Mesenchymal stem cell (in vitro differentiated cells and primary cell): Measurements from ENCODE around the gene DBET.
"Not testable (repeated sequence)": the region's sequence is repeated elsewhere in the genome, so short reads cannot be mapped to it uniquely, and the experiment has no call there.

Experiments
- DNase-seq: peaks from one replicate; pipeline ENCODE4 v3.0.0-alpha.2; 2013
- H2AFZ ChIP-seq: one replicate; pipeline ENCODE4 v1.6.1; 2013; ENCODE audit warnings: low read depth, mild to moderate bottlenecking, control low read depth, inconsistent platforms, low read length, moderate library complexity
- H2AK5ac ChIP-seq: 2 replicates; pipeline ENCODE4 v1.6.1; 2013; ENCODE audit warnings: low read length, moderate library complexity, mild to moderate bottlenecking, inconsistent platforms; ENCODE audit not compliant: severe bottlenecking
- H2BK120ac ChIP-seq: one replicate; pipeline ENCODE4 v1.6.1; 2013; ENCODE audit warnings: low read depth, mild to moderate bottlenecking, inconsistent platforms, low read length, moderate library complexity
- H2BK12ac ChIP-seq, 2 experiments: one replicate each; pipeline ENCODE4 v1.6.1; 2013; ENCODE audit warnings: inconsistent platforms in 2 of 2, low read length in 2 of 2, mild to moderate bottlenecking in 2 of 2, moderate library complexity in 2 of 2, control low read depth in 1 of 2
- H2BK15ac ChIP-seq: one replicate; pipeline ENCODE4 v1.6.1; 2013; ENCODE audit warnings: mild to moderate bottlenecking, low read depth, inconsistent platforms; ENCODE audit not compliant: poor library complexity, severe bottlenecking
- H2BK5ac ChIP-seq: 2 replicates; pipeline ENCODE4 v1.6.1; 2013; ENCODE audit warnings: low read depth, mild to moderate bottlenecking, low read length, control low read depth, inconsistent platforms; ENCODE audit not compliant: poor library complexity, severe bottlenecking
- H3K14ac ChIP-seq, 2 experiments: one replicate each; pipeline ENCODE4 v1.6.1; 2013; ENCODE audit warnings: inconsistent platforms in 2 of 2, low read length in 2 of 2, control low read depth in 1 of 2, mild to moderate bottlenecking in 1 of 2, moderate library complexity in 1 of 2
- H3K18ac ChIP-seq, 2 experiments: one replicate each; pipeline ENCODE4 v1.6.1; 2013; ENCODE audit warnings: inconsistent platforms in 2 of 2, low read length in 2 of 2, control low read depth in 1 of 2, low read depth in 1 of 2, mild to moderate bottlenecking in 1 of 2
- H3K23ac ChIP-seq, 2 experiments: one replicate each; pipeline ENCODE4 v1.6.1; 2013; ENCODE audit warnings: inconsistent platforms in 2 of 2, low read length in 2 of 2, mild to moderate bottlenecking in 2 of 2, moderate library complexity in 2 of 2, control low read depth in 1 of 2
- H3K27ac ChIP-seq: 2 replicates; pipeline ENCODE4 v1.5.1; 2013; ENCODE audit warnings: mild to moderate bottlenecking, moderate library complexity, low read length, control low read depth, inconsistent platforms; ENCODE audit not compliant: poor library complexity, severe bottlenecking
- H3K27me3 ChIP-seq, 2 experiments: 2 replicates each; pipeline versions ENCODE4 v1.6.1 to v1.7.0; 2013; ENCODE audit warnings: low read length in 2 of 2, mild to moderate bottlenecking in 2 of 2, moderate library complexity in 2 of 2, control low read depth in 1 of 2, inconsistent platforms in 1 of 2; ENCODE audit not compliant: control insufficient read depth in 1 of 2, insufficient read depth in 1 of 2
- H3K36me3 ChIP-seq, 2 experiments: 2 replicates each; pipeline versions ENCODE4 v1.6.1 to v1.7.0; 2013; ENCODE audit warnings: low read length in 2 of 2, control low read depth in 1 of 2, inconsistent platforms in 1 of 2, low read depth in 1 of 2, mild to moderate bottlenecking in 1 of 2; ENCODE audit not compliant: insufficient read depth in 2 of 2, control insufficient read depth in 1 of 2
- H3K4ac ChIP-seq, 2 experiments: one replicate each; pipeline ENCODE4 v1.6.1; 2013; ENCODE audit warnings: inconsistent platforms in 2 of 2, low read length in 2 of 2, mild to moderate bottlenecking in 2 of 2, moderate library complexity in 2 of 2, control low read depth in 1 of 2, low read depth in 1 of 2
- H3K4me1 ChIP-seq: 2 replicates; pipeline ENCODE4 v1.6.1; 2013; ENCODE audit warnings: low read depth, low read length, control low read depth; ENCODE audit not compliant: control insufficient read depth, insufficient read depth
- H3K4me2 ChIP-seq: 2 replicates; pipeline ENCODE4 v1.6.1; 2013; ENCODE audit warnings: low read length, mild to moderate bottlenecking, inconsistent platforms; ENCODE audit not compliant: poor library complexity, severe bottlenecking
- H3K4me3 ChIP-seq, 2 experiments: 2 replicates each; pipeline versions ENCODE4 v1.5.1 to v1.7.0; 2013; ENCODE audit warnings: low read length in 2 of 2, mild to moderate bottlenecking in 2 of 2, control low read depth in 1 of 2, low read depth in 1 of 2; ENCODE audit not compliant: insufficient read depth in 1 of 2
- H3K79me1 ChIP-seq: replicated peaks from 2 replicates; pipeline ENCODE4 v1.6.1; 2013; ENCODE audit warnings: mild to moderate bottlenecking, control low read depth, low read length, inconsistent platforms; ENCODE audit not compliant: poor library complexity, severe bottlenecking
- H3K9ac ChIP-seq: 2 replicates; pipeline ENCODE4 v1.7.0; 2013; ENCODE audit warnings: mild to moderate bottlenecking, low read length, moderate library complexity
- H3K9me3 ChIP-seq: 2 replicates; pipeline ENCODE4 v1.7.0; 2013; ENCODE audit warnings: mild to moderate bottlenecking, low read length; ENCODE audit not compliant: control insufficient read depth
- H4K8ac ChIP-seq: one replicate; pipeline ENCODE4 v1.6.1; 2013; ENCODE audit warnings: inconsistent platforms, mild to moderate bottlenecking, low read length, moderate library complexity
- H4K91ac ChIP-seq: one replicate; pipeline ENCODE4 v1.6.1; 2013; ENCODE audit warnings: mild to moderate bottlenecking, low read length, inconsistent platforms
- WGBS: methylation state at CpG from one replicate; pipeline ENCODE4 v1.1.7; 2013; ENCODE audit warnings: mixed read lengths; 5-methylcytosine and 5-hydroxymethylcytosine counted together

The DBET gene

GRCh38 chr4:190058997-190059396 lies 5.3 kb upstream of the DBET start:
- H3K79me1 ChIP-seq, DNase-seq, H2AK5ac ChIP-seq, H3K36me3 ChIP-seq, H3K18ac ChIP-seq, H2BK5ac ChIP-seq, H3K14ac ChIP-seq, H2AFZ ChIP-seq, H3K9ac ChIP-seq, H4K8ac ChIP-seq, H3K4me3 ChIP-seq, H2BK15ac ChIP-seq, H3K4me2 ChIP-seq, H3K9me3 ChIP-seq, H3K27me3 ChIP-seq, H4K91ac ChIP-seq, H3K4me1 ChIP-seq, H2BK120ac ChIP-seq, H3K27ac ChIP-seq, H3K23ac ChIP-seq, H2BK12ac ChIP-seq, H3K4ac ChIP-seq: not testable (repeated sequence)
- WGBS, result 53% methylated on average over 4 of the region's 4 CpGs

- not testable (repeated sequence) for H3K9ac ChIP-seq, H3K4me1 ChIP-seq, H3K4ac ChIP-seq, H2AFZ ChIP-seq, H3K9me3 ChIP-seq, H3K18ac ChIP-seq, H3K14ac ChIP-seq, DNase-seq, H3K4me3 ChIP-seq, H3K36me3 ChIP-seq, H4K8ac ChIP-seq, H2BK15ac ChIP-seq, H3K79me1 ChIP-seq, H3K27me3 ChIP-seq, H3K4me2 ChIP-seq, H2BK12ac ChIP-seq, H3K23ac ChIP-seq, H3K27ac ChIP-seq, H2AK5ac ChIP-seq, H2BK5ac ChIP-seq, H4K91ac ChIP-seq, H2BK120ac ChIP-seq
- 73% methylated on average over 3 of the region's 3 CpGs for WGBS
Observed at GRCh38 chr4:190064805-190065204, 503 bp downstream of the DBET start.

GRCh38 chr4:190068351-190068750 lies 4.0 kb downstream of the DBET start:
- H3K9me3 ChIP-seq, H2BK12ac ChIP-seq, H3K14ac ChIP-seq, H4K8ac ChIP-seq, H2BK15ac ChIP-seq, H3K27me3 ChIP-seq, H3K27ac ChIP-seq, DNase-seq, H2BK5ac ChIP-seq, H3K4ac ChIP-seq, H3K18ac ChIP-seq, H3K36me3 ChIP-seq, H3K9ac ChIP-seq, H3K4me1 ChIP-seq, H2AFZ ChIP-seq, H3K4me3 ChIP-seq, H3K23ac ChIP-seq, H3K4me2 ChIP-seq, H4K91ac ChIP-seq, H2AK5ac ChIP-seq, H3K79me1 ChIP-seq, H2BK120ac ChIP-seq: not testable (repeated sequence)
- 76% methylated on average over 32 of the region's 45 CpGs for WGBS

GRCh38 chr4:190093052-190093451 lies 28.8 kb downstream of the DBET start:
- H2BK120ac ChIP-seq, H3K9ac ChIP-seq, H3K4ac ChIP-seq, H3K4me3 ChIP-seq, H2AFZ ChIP-seq, H4K8ac ChIP-seq, H3K9me3 ChIP-seq, H2AK5ac ChIP-seq, H2BK12ac ChIP-seq, H3K27ac ChIP-seq, H4K91ac ChIP-seq, H3K14ac ChIP-seq, H2BK5ac ChIP-seq, H2BK15ac ChIP-seq, H3K23ac ChIP-seq, H3K4me2 ChIP-seq, H3K36me3 ChIP-seq, H3K4me1 ChIP-seq, DNase-seq, H3K79me1 ChIP-seq, H3K27me3 ChIP-seq, H3K18ac ChIP-seq: not testable (repeated sequence)
- no CpG with 5 or more reads among the region's 27 CpGs for WGBS
